Sigmoid colon (tissue), 4 donors: ENCODE data around the gene UNC119B.

Experiments
- EP300 ChIP-seq, 4 donors: sonication (generic); formaldehyde crosslinking; IDR thresholded peaks; one replicate each; pipeline ENCODE4 v1.6.1; 2017; ENCODE audit warnings: antibody characterized with exemption in 4 of 4
- POLR2A ChIP-seq, 2 donors: fragments of 450-650 bp; IDR thresholded peaks; one replicate each; pipeline ENCODE4 v1.6.1; 2016; ENCODE audit warnings: antibody characterized with exemption in 2 of 2, mild to moderate bottlenecking in 2 of 2, moderate library complexity in 2 of 2
- POLR2AphosphoS5 ChIP-seq, 4 donors: sonication (generic); formaldehyde crosslinking; IDR thresholded peaks; one replicate each; pipeline ENCODE4 v1.6.1; 2017; ENCODE audit warnings: antibody characterized with exemption in 4 of 4
- TF ChIP-seq, protein P1 (sequence below), 4 experiments: fragments of 450-650 bp in 3 of 4; fragments of 200-600 bp in 1 of 4; IDR thresholded peaks; one replicate each; pipeline ENCODE4 v1.5.1; 2016 to 2019; ENCODE audit warnings: antibody characterized with exemption in 4 of 4, mild to moderate bottlenecking in 3 of 4, moderate library complexity in 2 of 4

- TF ChIP-seq POLR2AphosphoS5 (IDR thresholded peaks at IDR 0.05) (no peak), EP300 (IDR thresholded peaks at IDR 0.05) (no peak), POLR2A (IDR thresholded peaks at IDR 0.05) (no peak)
- TF ChIP-seq, protein P1, sequence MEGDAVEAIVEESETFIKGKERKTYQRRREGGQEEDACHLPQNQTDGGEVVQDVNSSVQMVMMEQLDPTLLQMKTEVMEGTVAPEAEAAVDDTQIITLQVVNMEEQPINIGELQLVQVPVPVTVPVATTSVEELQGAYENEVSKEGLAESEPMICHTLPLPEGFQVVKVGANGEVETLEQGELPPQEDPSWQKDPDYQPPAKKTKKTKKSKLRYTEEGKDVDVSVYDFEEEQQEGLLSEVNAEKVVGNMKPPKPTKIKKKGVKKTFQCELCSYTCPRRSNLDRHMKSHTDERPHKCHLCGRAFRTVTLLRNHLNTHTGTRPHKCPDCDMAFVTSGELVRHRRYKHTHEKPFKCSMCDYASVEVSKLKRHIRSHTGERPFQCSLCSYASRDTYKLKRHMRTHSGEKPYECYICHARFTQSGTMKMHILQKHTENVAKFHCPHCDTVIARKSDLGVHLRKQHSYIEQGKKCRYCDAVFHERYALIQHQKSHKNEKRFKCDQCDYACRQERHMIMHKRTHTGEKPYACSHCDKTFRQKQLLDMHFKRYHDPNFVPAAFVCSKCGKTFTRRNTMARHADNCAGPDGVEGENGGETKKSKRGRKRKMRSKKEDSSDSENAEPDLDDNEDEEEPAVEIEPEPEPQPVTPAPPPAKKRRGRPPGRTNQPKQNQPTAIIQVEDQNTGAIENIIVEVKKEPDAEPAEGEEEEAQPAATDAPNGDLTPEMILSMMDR (IDR thresholded peaks at IDR 0.05): no peak
Observed at GRCh38 chr12:120762086-120762485, 51.8 kb downstream of the UNC119B start.
